Keratinocyte (primary cell): ENCODE measurements around the gene AP1M1. TPM values are rescaled to one million over a fixed set of nuclear protein-coding genes. Genes with fewer than 3 reads are reported as not detected.

Experiments
- DNase-seq: peaks from one replicate; pipeline ENCODE4 v3.0.0-alpha.2; 2011; ENCODE audit warnings: low read depth, missing footprints, low spot score
- FAIRE-seq: peaks from 2 replicates; lab custom pipeline; 2011; peaks lifted over from hg19 to GRCh38; lab: Jason Lieb, UNC
- H2AFZ ChIP-seq: 2 replicates; pipeline ENCODE4 v1.6.0; 2012; ENCODE audit warnings: low read length, control low read depth, inconsistent platforms; ENCODE audit not compliant: control insufficient read depth
- H3K27ac ChIP-seq: 2 replicates; pipeline ENCODE4 v1.5.1; 2011; ENCODE audit warnings: low read length; ENCODE audit not compliant: control insufficient read depth, insufficient read depth
- H3K27me3 ChIP-seq: 3 replicates; pipeline ENCODE4 v1.6.0; 2011; ENCODE audit warnings: low read length; ENCODE audit not compliant: control insufficient read depth, insufficient read depth; ENCODE audit errors: extremely low read depth
- H3K36me3 ChIP-seq, 2 experiments: 2 replicates in 1 of 2; 3 replicates in 1 of 2; pipeline ENCODE4 v1.5.1; 2011; ENCODE audit warnings: low read length in 2 of 2, mild to moderate bottlenecking in 1 of 2; ENCODE audit not compliant: control insufficient read depth in 2 of 2, insufficient read depth in 2 of 2; ENCODE audit errors: extremely low read depth in 1 of 2
- H3K4me1 ChIP-seq: 3 replicates; pipeline ENCODE4 v1.5.1; 2011; ENCODE audit warnings: low read length; ENCODE audit not compliant: control insufficient read depth, insufficient read depth; ENCODE audit errors: extremely low read depth
- H3K4me2 ChIP-seq: 3 replicates; pipeline ENCODE4 v1.6.0; 2011; ENCODE audit warnings: low read depth, low read length; ENCODE audit not compliant: control insufficient read depth, insufficient read depth; ENCODE audit errors: extremely low read depth
- H3K4me3 ChIP-seq, 3 experiments: fragments of 200-600 bp in 1 of 3; sonication (generic) in 1 of 3; 2 replicates in 2 of 3; 3 replicates in 1 of 3; pipeline ENCODE4 v1.5.1; 2011 to 2016; ENCODE audit warnings: low read length in 3 of 3, mild to moderate bottlenecking in 3 of 3, control low read depth in 2 of 3, inconsistent platforms in 1 of 3, low read depth in 1 of 3, mixed read lengths in 1 of 3, mixed run types in 1 of 3, moderate library complexity in 1 of 3; ENCODE audit not compliant: control insufficient read depth in 2 of 3, insufficient read depth in 2 of 3; ENCODE audit errors: extremely low read depth in 1 of 3
- H3K79me2 ChIP-seq: 2 replicates; pipeline ENCODE4 v1.6.0; 2012; ENCODE audit warnings: low read length; ENCODE audit not compliant: control insufficient read depth, insufficient read depth
- H3K9ac ChIP-seq: 3 replicates; pipeline ENCODE4 v1.6.0; 2011; ENCODE audit warnings: low read length; ENCODE audit not compliant: control insufficient read depth, insufficient read depth; ENCODE audit errors: extremely low read depth
- H3K9me1 ChIP-seq: 3 replicates; pipeline ENCODE4 v1.6.0; 2011; ENCODE audit warnings: low read length; ENCODE audit not compliant: control insufficient read depth, insufficient read depth; ENCODE audit errors: extremely low read depth
- H3K9me3 ChIP-seq: 2 replicates; pipeline ENCODE4 v1.5.1; 2012; ENCODE audit warnings: low read depth, low read length; ENCODE audit not compliant: control insufficient read depth
- H4K20me1 ChIP-seq: 3 replicates; pipeline ENCODE4 v1.6.0; 2011; ENCODE audit warnings: low read length; ENCODE audit not compliant: control insufficient read depth, insufficient read depth; ENCODE audit errors: extremely low read depth
- CTCF ChIP-seq, 3 experiments: IDR thresholded peaks in 1 of 3; conservative IDR thresholded peaks in 1 of 3; optimal IDR thresholded peaks in 1 of 3; 2 replicates in 2 of 3; 3 replicates in 1 of 3; pipeline versions ENCODE3 to v1.5.1; 2011; ENCODE audit warnings: low read length in 3 of 3, mild to moderate bottlenecking in 3 of 3, moderate library complexity in 2 of 3, control low read depth in 1 of 3, inconsistent platforms in 1 of 3; ENCODE audit not compliant: insufficient read depth in 2 of 3; ENCODE audit errors: extremely low read depth in 1 of 3
- EZH2 ChIP-seq: IDR thresholded peaks from one replicate; pipeline ENCODE4 v1.6.1; 2012; ENCODE audit warnings: inconsistent platforms, mild to moderate bottlenecking, low read length, moderate library complexity
- dilution Hi-C: fragments of 300-500 bp; cut with MboI; formaldehyde crosslinking; loops from one replicate; pipeline ENCODE4 v1.7.0; 2020; ENCODE audit warnings: low sequenced_read_pairs; ENCODE audit not compliant: extremely low pct_ligation_motif_present
- polyA plus RNA-seq, 5 experiments: library from polyadenylated mRNA; depleted of rRNA in 3 of 5; stranded (reverse) in 3 of 5; stranded (forward) in 1 of 5; unstranded in 1 of 5; fragments of >200 nt; gene quantifications; 1 replicate in 1 of 5; 2 replicates in 3 of 5; 3 replicates in 1 of 5; pipeline versions ENCODE4 v1.2.1 to v1.2.3, GENCODE V29; 2011 to 2012; ENCODE audit warnings: missing spikeins in 2 of 5, low read depth in 1 of 5, low replicate concordance in 1 of 5

AP1M1 gene
- polyA plus RNA-seq, 1 donor (not counting 4 experiments of a cell fraction or from before 2014, with no cell fraction given): 27.7 TPM

GRCh38 chr19:16260812-16261161 lies 63.1 kb downstream of the AP1M1 start:
- peaks cover 21% of the 10 kb centered on the region for H3K27me3 ChIP-seq
- FAIRE-seq (no peak), DNase-seq (no peak)
- no peak overlapping the region for H3K9ac ChIP-seq
- dilution Hi-C loops: no loop called here
- TF ChIP-seq EZH2: no peak
- no peak for TF ChIP-seq CTCF (optimal IDR thresholded peaks at IDR 0.05 in 1 of 3, IDR thresholded peaks at IDR 0.05 in 1 of 3, conservative IDR thresholded peaks at IDR 0.05 in 1 of 3; ENCODE audit: extremely low read depth in 1 of 3, insufficient read depth in 2 of 3, low read length in 3 of 3)
- H3K4me3 ChIP-seq: no peak overlapping the region
- H4K20me1 ChIP-seq: no peaks in the 10 kb centered on the region
- H3K27ac ChIP-seq: no peak overlapping the region
- H2AFZ ChIP-seq: no peak overlapping the region
- H3K36me3 ChIP-seq: no peaks in the 10 kb centered on the region
- no peak overlapping the region for H3K4me2 ChIP-seq
- H3K9me1 ChIP-seq: no peaks in the 10 kb centered on the region
- H3K4me1 ChIP-seq: no peaks in the 10 kb centered on the region
- no peaks in the 10 kb centered on the region for H3K9me3 ChIP-seq
- H3K79me2 ChIP-seq: no peaks in the 10 kb centered on the region

- Histone ChIP-seq H3K36me3 (no peaks in the 10 kb centered on the region), H4K20me1 (no peaks in the 10 kb centered on the region), H3K9me1 (no peaks in the 10 kb centered on the region), H3K27ac (no peak overlapping the region), H2AFZ (no peak overlapping the region), H3K79me2 (no peaks in the 10 kb centered on the region), H3K9ac (no peak overlapping the region), H3K9me3 (no peaks in the 10 kb centered on the region), H3K4me2 (no peak overlapping the region), H3K4me3 (no peak overlapping the region), H3K27me3 (peaks cover 21% of the 10 kb centered on the region), H3K4me1 (no peaks in the 10 kb centered on the region)
- FAIRE-seq (no peak), DNase-seq (no peak)
- no peak for TF ChIP-seq CTCF (optimal IDR thresholded peaks at IDR 0.05 in 1 of 3, IDR thresholded peaks at IDR 0.05 in 1 of 3, conservative IDR thresholded peaks at IDR 0.05 in 1 of 3; ENCODE audit: extremely low read depth in 1 of 3, insufficient read depth in 2 of 3, low read length in 3 of 3)
- TF ChIP-seq EZH2: no peak
- dilution Hi-C loops: no loop called here
These were observed 64.1 kb downstream of the AP1M1 start for GRCh38 chr19:16261584-16262368.
